ENCODE measurements around the gene PRKAG2.

- TF ChIP-seq CTCF (IDR thresholded peaks at IDR 0.05 in 8 of 11, conservative IDR thresholded peaks at IDR 0.05 in 3 of 11): no peak
- TF ChIP-seq POLR2A (IDR thresholded peaks at IDR 0.05): no peak
Measured at GRCh38 chr7:151901828-151902227, 24.9 kb upstream of the PRKAG2 start.
